SH-SY5Y (cell line): ENCODE data around the gene TNIP2.

Source experiments
- GATA2 ChIP-seq: IDR thresholded peaks from 2 replicates; pipeline ENCODE4 v1.6.1; 2011; ENCODE audit warnings: mild to moderate bottlenecking, low read depth, low read length
- GATA3 ChIP-seq: IDR thresholded peaks from 2 replicates; pipeline ENCODE4 v1.6.1; 2011; ENCODE audit warnings: low read depth, mild to moderate bottlenecking, low read length, moderate library complexity

DNA sequence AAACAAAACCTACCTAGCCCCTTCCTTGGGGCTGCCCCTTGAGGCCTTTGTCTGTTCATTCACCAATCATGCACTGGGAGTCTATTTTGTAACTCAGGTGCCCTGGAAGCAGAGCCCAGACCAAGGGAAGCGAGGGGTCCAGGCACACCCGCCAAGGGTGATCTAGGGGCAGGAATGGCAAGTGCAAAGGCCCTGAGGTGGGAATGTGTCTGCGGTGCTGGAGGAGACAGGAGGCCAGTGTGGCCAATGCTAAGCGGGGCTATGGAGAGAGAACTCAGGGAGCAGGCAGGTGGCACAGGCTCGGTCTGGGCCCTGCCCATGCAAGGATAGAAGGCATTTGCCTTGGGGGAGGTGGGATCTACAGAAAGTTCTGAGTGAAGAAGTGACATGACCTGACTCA is 33.2 kb upstream of the TNIP2 start:
- no peak for TF ChIP-seq GATA2
- no peak for TF ChIP-seq GATA3
